ENCODE measurements around the gene CSPG4. TPM values are rescaled to one million over a fixed set of nuclear protein-coding genes. Genes with fewer than 3 reads are reported as not detected.
"Not testable (repeated sequence)": the region's sequence is repeated elsewhere in the genome, so short reads cannot be mapped to it uniquely, and the experiment has no call there.

The CSPG4 gene
- total RNA-seq, 1 donor from 2014 or later: under 0.01 TPM

DNA sequence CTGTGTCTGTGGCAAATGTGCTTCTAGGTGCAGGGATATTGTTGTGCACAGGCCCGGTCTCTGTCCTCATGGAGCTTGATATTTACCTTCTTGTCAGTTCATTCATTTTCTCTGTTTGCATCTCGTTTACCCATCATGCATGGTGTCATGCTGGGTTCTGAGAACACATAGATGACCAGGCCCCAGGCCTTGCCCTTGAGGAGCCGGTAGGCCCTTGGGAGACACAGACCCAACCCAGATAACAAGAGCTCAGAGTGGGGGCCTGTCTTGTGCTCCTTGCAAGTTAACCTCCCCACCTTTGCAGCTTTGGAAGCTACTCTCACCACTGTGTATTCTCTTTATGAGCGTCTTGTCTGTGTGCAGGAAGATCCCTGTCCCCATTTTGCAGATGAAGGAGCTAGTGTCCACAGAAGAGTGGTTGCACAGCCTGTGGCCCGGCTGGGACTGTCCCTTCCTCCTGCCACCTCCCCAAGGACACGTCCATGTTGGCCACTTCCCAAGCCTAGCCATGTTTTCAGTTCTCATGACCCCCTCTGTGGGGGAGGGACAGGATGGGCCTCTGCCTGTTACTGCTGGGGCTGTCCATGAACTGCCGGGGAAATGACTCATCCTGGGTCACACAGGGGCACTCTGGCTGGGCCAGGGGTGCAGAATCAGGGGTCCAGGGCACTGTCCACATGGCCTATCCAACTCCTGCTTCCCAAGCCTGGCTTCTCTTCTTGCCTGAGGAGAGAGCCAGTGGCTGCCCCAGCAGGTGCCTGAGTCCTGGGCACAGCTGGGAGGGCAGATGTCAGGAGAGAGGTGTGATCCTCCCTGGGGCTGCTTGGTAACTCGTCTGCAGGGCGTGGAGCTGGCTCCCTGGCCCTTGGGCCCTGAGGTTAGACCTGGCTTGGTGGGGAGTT lies 61.5 kb downstream of the CSPG4 start:
- DNase-seq (ENCODE audit: low read depth in 2 of 2): peak; percentile 73 to 90

GRCh38 chr15:75649848-75650247 lies 62.8 kb downstream of the CSPG4 start:
- DNase-seq (ENCODE audit: low read depth in 2 of 2): no peak

DNA sequence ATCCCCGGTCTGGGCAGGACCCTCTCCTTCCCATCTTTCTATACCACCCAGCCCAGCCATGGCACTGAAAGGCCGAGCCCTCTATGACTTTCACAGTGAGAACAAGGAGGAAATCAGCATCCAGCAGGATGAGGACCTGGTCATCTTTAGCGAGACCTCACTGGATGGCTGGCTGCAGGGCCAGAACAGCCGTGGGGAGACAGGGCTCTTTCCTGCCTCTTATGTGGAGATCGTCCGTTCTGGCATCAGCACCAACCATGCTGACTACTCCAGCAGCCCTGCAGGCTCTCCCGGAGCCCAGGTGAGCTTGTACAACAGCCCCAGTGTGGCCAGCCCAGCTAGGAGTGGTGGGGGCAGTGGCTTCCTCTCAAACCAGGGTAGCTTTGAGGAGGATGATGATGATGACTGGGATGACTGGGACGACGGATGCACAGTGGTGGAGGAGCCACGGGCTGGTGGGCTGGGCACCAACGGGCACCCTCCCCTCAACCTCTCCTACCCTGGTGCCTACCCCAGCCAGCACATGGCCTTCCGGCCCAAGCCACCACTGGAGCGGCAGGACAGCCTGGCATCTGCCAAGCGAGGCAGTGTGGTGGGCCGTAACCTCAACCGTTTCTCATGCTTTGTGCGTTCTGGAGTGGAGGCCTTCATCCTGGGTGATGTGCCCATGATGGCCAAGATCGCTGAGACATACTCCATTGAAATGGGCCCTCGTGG lies 63.4 kb downstream of the CSPG4 start:
- peak in 1 of 2 donors; percentile 22 for DNase-seq (ENCODE audit: low read depth in 2 of 2)

- DNase-seq (ENCODE audit: low read depth in 2 of 2): peak; percentile 52 to 53
Observed at GRCh38 chr15:75648156-75649000, 64.3 kb downstream of the CSPG4 start.

DNA sequence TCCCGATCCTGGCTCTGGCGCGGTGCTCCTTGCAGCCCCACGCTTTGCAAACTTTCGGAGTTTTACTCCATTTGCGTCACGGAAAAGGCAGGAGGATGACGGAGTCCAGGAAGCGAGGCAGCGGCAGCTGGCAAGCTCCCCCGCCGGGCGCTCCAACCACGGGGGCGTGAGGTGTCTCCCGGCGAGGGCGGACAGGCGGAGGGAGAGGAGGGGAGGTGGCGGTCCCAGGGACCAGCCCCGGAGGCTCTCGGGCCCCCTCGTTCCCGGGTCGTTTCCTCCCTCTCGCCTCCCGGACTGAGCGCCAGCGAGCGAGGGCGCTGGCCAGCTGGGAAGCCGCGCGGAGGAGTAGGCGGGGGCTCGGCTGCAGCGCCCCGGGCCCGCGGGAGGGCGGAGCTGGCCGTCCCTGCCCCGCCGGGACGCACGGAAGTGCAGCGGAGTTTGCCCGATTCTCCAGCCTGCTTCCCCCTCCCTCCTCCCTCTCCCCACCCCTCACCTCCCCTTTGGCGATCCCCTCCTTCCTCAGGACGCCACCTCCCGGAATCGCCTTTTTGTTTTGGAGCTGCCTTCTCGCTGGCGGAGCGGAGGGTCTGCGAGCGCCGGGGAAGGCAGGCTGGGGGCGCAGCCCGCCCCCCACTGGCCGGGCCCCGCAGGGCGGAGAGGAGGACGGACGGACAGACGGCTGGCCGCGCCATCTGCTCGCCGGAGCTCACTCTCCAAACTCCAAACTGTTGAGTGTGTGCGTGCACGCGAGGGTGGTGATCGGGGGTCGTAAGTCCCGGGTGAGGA lies 65.1 kb downstream of the CSPG4 start, which contains the start of gene SNX33:
Gene SNX33, plus strand, starts transcription at position 543 of the 786 bp plus-strand sequence. CDS start 1,191 bp downstream, outside the sequence.
- peak; percentile 87 to 91 for DNase-seq (ENCODE audit: low read depth in 2 of 2)

GRCh38 chr15:75646944-75647364 lies 65.7 kb downstream of the CSPG4 start:
- DNase-seq (ENCODE audit: low read depth in 2 of 2): peak in 1 of 2 donors; percentile 33

GRCh38 chr15:75646112-75646943 lies 66.3 kb downstream of the CSPG4 start:
- no peak for DNase-seq (ENCODE audit: low read depth in 2 of 2)

DNA sequence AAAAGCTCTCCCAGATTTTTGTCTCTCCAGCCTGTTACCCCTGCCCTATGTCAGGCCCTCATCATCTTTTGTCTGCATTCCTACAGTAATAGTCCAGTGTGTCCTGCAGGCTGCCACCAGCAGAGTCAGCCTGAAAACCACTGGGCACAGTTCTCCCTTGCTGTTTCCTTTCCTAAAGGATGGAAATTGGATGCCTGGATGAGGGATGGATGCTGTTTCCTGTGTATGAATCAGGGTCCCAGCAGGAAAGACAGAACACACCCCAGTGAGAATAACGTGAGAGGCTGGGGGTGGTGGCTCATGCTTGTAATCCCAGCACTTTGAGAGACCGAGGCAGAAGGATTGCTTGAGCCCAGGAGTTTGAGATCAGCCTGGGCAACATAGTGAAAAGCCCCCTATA lies 68.3 kb downstream of the CSPG4 start:
- peak in 1 of 2 donors; percentile 66 for DNase-seq (ENCODE audit: low read depth in 2 of 2)

GRCh38 chr15:75641603-75642002 lies 71.0 kb downstream of the CSPG4 start:
- DNase-seq (ENCODE audit: low read depth in 2 of 2): no peak

GRCh38 chr15:75641179-75641503 lies 71.5 kb downstream of the CSPG4 start:
- no peak for DNase-seq (ENCODE audit: low read depth in 2 of 2)

DNA sequence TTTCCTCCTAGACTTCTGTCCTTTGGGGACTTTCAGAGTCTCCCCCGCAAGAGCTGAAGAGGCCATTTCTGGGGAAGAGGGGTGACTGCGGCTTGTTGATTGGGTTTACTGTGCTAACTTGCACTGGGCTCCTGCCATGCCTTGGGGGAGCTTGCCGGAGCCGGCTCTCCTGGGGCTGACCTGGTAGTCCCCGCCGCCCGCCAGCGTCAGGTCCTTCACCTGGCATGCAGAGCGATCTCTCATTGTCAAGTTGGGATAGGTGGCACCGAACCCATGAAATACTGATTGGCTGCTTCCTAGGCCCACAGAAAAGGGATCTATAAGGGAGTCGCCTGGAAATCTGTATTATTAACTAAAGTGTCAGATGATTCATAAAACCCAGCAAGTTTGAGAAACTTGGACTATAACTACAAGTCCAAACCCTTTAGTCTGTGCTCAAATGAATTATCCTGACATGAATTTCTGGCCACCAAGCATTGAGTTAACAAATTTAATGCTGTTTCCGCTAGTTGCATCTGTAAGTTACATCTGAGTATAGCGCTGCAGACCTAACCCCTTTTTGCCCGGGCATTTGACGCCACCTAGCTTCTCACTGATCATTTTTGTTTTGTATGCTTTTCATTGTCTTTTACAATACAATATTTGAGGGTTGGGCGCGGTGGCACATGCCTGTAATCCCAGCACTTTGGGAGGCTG lies 72.0 kb downstream of the CSPG4 start:
- peak; percentile 54 to 80 for DNase-seq (ENCODE audit: low read depth in 2 of 2)

- peak; percentile 97 for DNase-seq (ENCODE audit: low read depth in 2 of 2)
Observed at GRCh38 chr15:75639709-75640482, 72.8 kb downstream of the CSPG4 start, which contains the start of gene IMP3. Gene IMP3 (minus strand): TSS chr15:75640224. CDS start chr15:75640168, 56 bp downstream.

- DNase-seq (ENCODE audit: low read depth in 2 of 2): peak; percentile 37 to 60
Observed at GRCh38 chr15:75639191-75639708, 73.4 kb downstream of the CSPG4 start.

- DNase-seq (ENCODE audit: low read depth in 2 of 2): no peak
Observed at GRCh38 chr15:75637245-75638009, 75.2 kb downstream of the CSPG4 start.

DNA sequence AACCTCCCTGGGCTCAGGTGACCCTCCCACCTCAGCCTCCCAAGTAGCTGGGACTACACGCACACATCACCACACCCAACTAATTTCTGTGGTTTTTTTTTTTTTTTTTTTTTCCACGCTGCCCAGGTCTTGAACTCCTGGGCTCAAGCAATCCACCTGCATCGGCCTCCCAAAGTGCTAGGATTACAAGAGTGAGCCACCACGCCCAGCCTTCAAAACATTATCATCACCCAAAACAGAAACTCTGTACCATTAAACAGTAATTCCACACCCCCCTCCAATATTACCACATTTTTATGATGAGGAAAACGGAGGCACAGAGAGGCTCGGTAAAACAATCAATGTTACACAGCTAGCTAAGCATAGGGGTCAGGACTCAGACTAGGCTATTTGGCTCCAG lies 76.6 kb downstream of the CSPG4 start:
- DNase-seq (ENCODE audit: low read depth in 2 of 2): no peak

DNA sequence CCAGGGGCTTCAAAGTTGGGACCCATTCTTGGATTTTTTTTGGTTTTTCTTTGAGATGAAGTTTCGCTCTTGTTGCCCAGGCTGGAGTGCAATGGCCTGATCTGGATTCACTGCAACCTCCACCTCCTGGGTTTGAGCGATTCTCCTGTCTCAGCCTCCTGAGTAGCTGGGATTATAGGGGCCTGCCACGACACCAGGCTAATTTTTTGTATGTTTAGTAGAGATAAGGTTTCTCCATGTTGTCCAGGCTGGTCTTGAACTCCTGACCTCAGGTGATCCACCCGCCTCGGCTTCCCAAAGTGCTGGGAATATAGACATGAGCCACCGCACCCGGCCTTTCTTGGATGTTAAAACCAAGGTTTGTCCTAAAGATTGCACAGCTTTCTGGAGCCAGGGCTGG lies 78.7 kb downstream of the CSPG4 start:
- not testable (repeated sequence) for DNase-seq (ENCODE audit: low read depth in 2 of 2)

DNA sequence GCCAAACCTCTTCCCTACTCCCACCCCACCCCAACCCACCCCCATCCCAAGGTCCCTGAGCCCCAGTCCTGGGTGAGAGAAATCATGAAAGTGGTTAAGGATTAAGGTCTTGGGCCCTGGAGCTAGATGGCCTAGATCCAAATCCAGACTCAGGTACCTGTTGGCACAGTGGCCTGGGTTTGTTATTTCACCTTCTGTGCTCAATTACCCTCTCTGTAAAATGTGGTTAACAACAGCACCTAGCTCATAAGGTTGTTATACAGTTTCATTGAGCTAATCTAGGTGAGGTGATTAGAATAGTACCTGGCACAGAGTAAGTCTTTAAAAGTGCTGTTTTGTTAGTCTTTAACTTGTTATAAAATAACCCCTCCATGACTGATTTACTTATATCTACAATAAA lies 80.7 kb downstream of the CSPG4 start:
- no peak for DNase-seq (ENCODE audit: low read depth in 2 of 2)
